SKM-1 treated with dmso at 0.1 percent for 144 hours (cell line): ENCODE data around the gene KSR2.

Source experiments
- DNase-seq: peaks from one replicate; lab custom pipeline; 2025; ENCODE audit not compliant: unreplicated experiment; lab: John Stamatoyannopoulos, UW

Gene KSR2

GRCh38 chr12:117587631-117588287 is 381.0 kb downstream of the KSR2 start:
- DNase-seq: no peak

GRCh38 chr12:117583677-117584225 is 385.0 kb downstream of the KSR2 start:
- DNase-seq: no peak

GRCh38 chr12:117583092-117583491 is 385.7 kb downstream of the KSR2 start:
- no peak for DNase-seq

GRCh38 chr12:117582135-117582784 is 386.5 kb downstream of the KSR2 start:
- no peak for DNase-seq

- DNase-seq: no peak
Measured at GRCh38 chr12:117580718-117581062, 388.1 kb downstream of the KSR2 start.

- no peak for DNase-seq
Measured at GRCh38 chr12:117580015-117580717, 388.6 kb downstream of the KSR2 start.

- no peak for DNase-seq
Measured at GRCh38 chr12:117577122-117577657, 391.6 kb downstream of the KSR2 start.

GRCh38 chr12:117576053-117576452 is 392.7 kb downstream of the KSR2 start:
- DNase-seq: no peak

GRCh38 chr12:117574655-117575054 is 394.1 kb downstream of the KSR2 start:
- DNase-seq: no peak

GRCh38 chr12:117572755-117573154 is 396.0 kb downstream of the KSR2 start:
- DNase-seq: no peak

- no peak for DNase-seq
Measured at GRCh38 chr12:117571321-117571720, 397.5 kb downstream of the KSR2 start.

GRCh38 chr12:117570608-117571007 is 398.2 kb downstream of the KSR2 start:
- no peak for DNase-seq

- DNase-seq: no peak
Measured at GRCh38 chr12:117567644-117568216, 401.1 kb downstream of the KSR2 start.

GRCh38 chr12:117564881-117565280 is 403.9 kb downstream of the KSR2 start:
- no peak for DNase-seq

GRCh38 chr12:117563706-117564105 is 405.1 kb downstream of the KSR2 start:
- DNase-seq: no peak

- DNase-seq: no peak
Measured at GRCh38 chr12:117563007-117563406, 405.8 kb downstream of the KSR2 start.

- no peak for DNase-seq
Measured at GRCh38 chr12:117561990-117562389, 406.8 kb downstream of the KSR2 start.

- no peak for DNase-seq
Measured at GRCh38 chr12:117559978-117560377, 408.8 kb downstream of the KSR2 start.

- DNase-seq: no peak
Measured at GRCh38 chr12:117555889-117556288, 412.9 kb downstream of the KSR2 start.

- DNase-seq: no peak
Measured at GRCh38 chr12:117552971-117553370, 415.8 kb downstream of the KSR2 start.

GRCh38 chr12:117551665-117552064 is 417.1 kb downstream of the KSR2 start:
- DNase-seq: no peak
